IMR-90 (cell line): Measurements from ENCODE around the gene SLC26A4. TPM values are rescaled to one million over a fixed set of nuclear protein-coding genes. Genes with fewer than 3 reads are reported as not detected.

Experiments
- ATAC-seq: fragments of 200-7000 bp; cut with Tn5 transposase; 2 replicates; pipeline ENCODE4 v1.9.1; 2020; ENCODE audit warnings: low read depth, mild to moderate bottlenecking, moderate library complexity
- BruUV-seq: library from RNA; stranded (reverse); fragments of 400-500 nt; replicated peaks from 2 replicates; lab custom pipeline; 2021; lab: Mats Ljungman, UMichigan
- CTCF ChIA-PET: fragments of 300-600 bp; formaldehyde crosslinking; extraction: SDS; loops from one replicate; lab custom pipeline; 2021; ENCODE audit warnings: antibody characterized with exemption; lab: Yijun Ruan, JAX
- POLR2A ChIA-PET: fragments of 300-600 bp; sonication (Branson Sonifier 250); formaldehyde crosslinking; loops from one replicate; lab custom pipeline; 2022; ENCODE audit warnings: antibody characterized with exemption; ENCODE audit not compliant: unreplicated experiment; lab: Charles Lee
- DNase-seq: peaks from one replicate; pipeline ENCODE4 v3.0.0; 2013
- H2AFZ ChIP-seq: replicated peaks from 2 replicates; pipeline ENCODE3; 2013; ENCODE audit warnings: low read length, mild to moderate bottlenecking; ENCODE audit not compliant: poor library complexity
- H2AK5ac ChIP-seq: 2 replicates; pipeline ENCODE4 v1.6.1; 2013; ENCODE audit warnings: low read depth, low read length, inconsistent platforms
- H2AK9ac ChIP-seq: replicated peaks from 2 replicates; pipeline ENCODE3; 2013; ENCODE audit warnings: mild to moderate bottlenecking, low read depth, low read length, moderate library complexity; ENCODE audit not compliant: poor library complexity
- H2BK120ac ChIP-seq: 2 replicates; pipeline ENCODE4 v1.6.1; 2013; ENCODE audit warnings: low read depth, low read length, inconsistent platforms
- H2BK15ac ChIP-seq: 3 replicates; pipeline ENCODE4 v1.6.1; 2013; ENCODE audit warnings: low read depth, low read length, inconsistent platforms
- H2BK20ac ChIP-seq: 2 replicates; pipeline ENCODE4 v1.6.1; 2013; ENCODE audit warnings: low read depth, mild to moderate bottlenecking, inconsistent platforms, low read length, moderate library complexity
- H2BK5ac ChIP-seq: 2 replicates; pipeline ENCODE4 v1.6.1; 2013; ENCODE audit warnings: mild to moderate bottlenecking, low read depth, low read length, inconsistent platforms; ENCODE audit not compliant: poor library complexity, severe bottlenecking
- H3K14ac ChIP-seq: replicated peaks from 2 replicates; pipeline ENCODE4 v1.6.1; 2013; ENCODE audit warnings: low read depth, low read length, inconsistent platforms
- H3K18ac ChIP-seq: 2 replicates; pipeline ENCODE4 v1.6.1; 2013; ENCODE audit warnings: low read depth, low read length, control low read depth
- H3K23ac ChIP-seq: 2 replicates; pipeline ENCODE4 v1.6.1; 2013; ENCODE audit warnings: low read depth, low read length, inconsistent platforms
- H3K27ac ChIP-seq: 2 replicates; pipeline ENCODE4 v1.5.1; 2013; ENCODE audit warnings: mild to moderate bottlenecking, control low read depth, low read length; ENCODE audit not compliant: insufficient read depth
- H3K27me3 ChIP-seq: 2 replicates; pipeline ENCODE4 v1.6.1; 2013; ENCODE audit warnings: low read length; ENCODE audit not compliant: control insufficient read depth, insufficient read depth
- H3K36me3 ChIP-seq: 2 replicates; pipeline ENCODE4 v1.6.1; 2013; ENCODE audit warnings: low read length, mixed read lengths; ENCODE audit not compliant: control insufficient read depth, insufficient read depth
- H3K4ac ChIP-seq: 2 replicates; pipeline ENCODE4 v1.6.1; 2013; ENCODE audit warnings: low read depth, low read length, inconsistent platforms
- H3K4me1 ChIP-seq: 2 replicates; pipeline ENCODE4 v1.6.1; 2013; ENCODE audit warnings: low read length, mixed read lengths; ENCODE audit not compliant: control insufficient read depth, insufficient read depth
- H3K4me2 ChIP-seq: 2 replicates; pipeline ENCODE4 v1.6.1; 2013; ENCODE audit warnings: low read depth, mild to moderate bottlenecking, control low read depth, low read length, moderate library complexity
- H3K4me3 ChIP-seq: 2 replicates; pipeline ENCODE4 v1.5.1; 2013; ENCODE audit warnings: low read depth, mild to moderate bottlenecking, control low read depth, low read length, moderate library complexity; ENCODE audit not compliant: insufficient read depth
- H3K56ac ChIP-seq: 2 replicates; pipeline ENCODE4 v1.6.1; 2013; ENCODE audit warnings: low read length, inconsistent platforms; ENCODE audit not compliant: insufficient read depth; ENCODE audit errors: extremely low read depth
- H3K79me1 ChIP-seq, 2 experiments: 2 replicates each; pipeline ENCODE4 v1.6.1; 2013; ENCODE audit warnings: low read length in 2 of 2, inconsistent platforms in 1 of 2, low read depth in 1 of 2
- H3K9ac ChIP-seq: 2 replicates; pipeline ENCODE4 v1.6.1; 2013; ENCODE audit warnings: low read depth, low read length, control low read depth
- H3K9me1 ChIP-seq: 2 replicates; pipeline ENCODE4 v1.6.1; 2013; ENCODE audit warnings: low read length, inconsistent platforms; ENCODE audit not compliant: insufficient read depth
- H3K9me3 ChIP-seq: 2 replicates; pipeline ENCODE4 v1.6.1; 2013; ENCODE audit warnings: low read length; ENCODE audit not compliant: control insufficient read depth, insufficient read depth
- H4K20me1 ChIP-seq: 2 replicates; pipeline ENCODE4 v1.6.1; 2013; ENCODE audit warnings: low read length, inconsistent platforms; ENCODE audit not compliant: insufficient read depth
- H4K5ac ChIP-seq: 2 replicates; pipeline ENCODE4 v1.6.1; 2013; ENCODE audit warnings: mild to moderate bottlenecking, low read depth, low read length, control low read depth
- H4K8ac ChIP-seq, 2 experiments: 2 replicates each; pipeline ENCODE4 v1.6.1; 2013; ENCODE audit warnings: low read depth in 2 of 2, low read length in 2 of 2, control low read depth in 1 of 2, inconsistent platforms in 1 of 2
- H4K91ac ChIP-seq: 2 replicates; pipeline ENCODE4 v1.6.1; 2013; ENCODE audit warnings: low read depth, low read length, inconsistent platforms; ENCODE audit not compliant: insufficient read depth
- BHLHE40 ChIP-seq: fragments of 150-350 bp; IDR thresholded peaks from 2 replicates; pipeline ENCODE4 v1.6.1; 2016; ENCODE audit warnings: mild to moderate bottlenecking, low read depth, low read length
- CEBPB ChIP-seq: IDR thresholded peaks from 2 replicates; pipeline ENCODE4 v1.6.1; 2012; ENCODE audit warnings: low read depth, low read length, improper control_type of control experiment
- CHD1 ChIP-seq: IDR thresholded peaks from 2 replicates; pipeline ENCODE4 v1.6.1; 2012; ENCODE audit warnings: low read depth, low read length, improper control_type of control experiment
- FOS ChIP-seq: fragments of 150-350 bp; IDR thresholded peaks from 2 replicates; pipeline ENCODE4 v1.6.1; 2016; ENCODE audit warnings: low read depth, low read length
- MAFK ChIP-seq: IDR thresholded peaks from 2 replicates; pipeline ENCODE4 v1.6.1; 2012; ENCODE audit warnings: low read depth, low read length, improper control_type of control experiment
- MAZ ChIP-seq: IDR thresholded peaks from 2 replicates; pipeline ENCODE4 v1.6.1; 2012; ENCODE audit warnings: low read depth, mild to moderate bottlenecking, low read length, improper control_type of control experiment, moderate library complexity, borderline replicate concordance
- NFE2L2 ChIP-seq: fragments of 150-350 bp; IDR thresholded peaks from 2 replicates; pipeline ENCODE4 v1.6.1; 2016; ENCODE audit warnings: low read depth, mild to moderate bottlenecking, low read length
- POLR2A ChIP-seq: IDR thresholded peaks from 2 replicates; pipeline ENCODE4 v1.6.1; 2012; ENCODE audit warnings: mild to moderate bottlenecking, low read depth, low read length
- RCOR1 ChIP-seq: IDR thresholded peaks from 2 replicates; pipeline ENCODE4 v1.6.1; 2012; ENCODE audit warnings: mild to moderate bottlenecking, low read length, improper control_type of control experiment; ENCODE audit not compliant: insufficient replicate concordance
- SMC3 ChIP-seq: fragments of 150-350 bp; IDR thresholded peaks from 2 replicates; pipeline ENCODE4 v1.6.1; 2016; ENCODE audit warnings: low read depth, mild to moderate bottlenecking, antibody characterized with exemption, low read length, moderate library complexity
- WGBS, 2 experiments: methylation state at CpG; one replicate each; pipeline versions ENCODE4 v1.1.5 to v1.1.7; 2013; ENCODE audit warnings: missing lambda C conversion rate in 2 of 2; ENCODE audit not compliant: insufficient read length in 1 of 2; ENCODE audit errors: extremely low coverage in 2 of 2; 5-methylcytosine and 5-hydroxymethylcytosine counted together
- dilution Hi-C: fragments of 300-500 bp; cut with HindIII; formaldehyde crosslinking; loops from one replicate; pipeline ENCODE4 v1.14.3; 2018; ENCODE audit warnings: low sequenced_read_pairs; ENCODE audit not compliant: unreplicated experiment
- in situ Hi-C: fragments of 300-500 bp; cut with MboI; formaldehyde crosslinking; loops from 3 replicates; pipeline ENCODE4 v1.14.3; 2019; ENCODE audit warnings: low sequenced_read_pairs, inconsistent platforms, mixed read lengths
- intact Hi-C: fragments of 100-400 bp; cut with micrococcal nuclease; formaldehyde crosslinking; loops from 2 replicates; pipeline ENCODE4 v1.10.0; 2022
- polyA plus RNA-seq, 3 experiments: library from polyadenylated mRNA; depleted of rRNA; stranded (reverse); fragments of >200 nt; gene quantifications; 2 replicates each; pipeline ENCODE4 v1.2.3, GENCODE V29; 2012; ENCODE audit warnings: low replicate concordance in 1 of 3
- total RNA-seq: library from RNA; depleted of rRNA; stranded (reverse); fragments of >200 nt; gene quantifications from 2 replicates; pipeline ENCODE4 v1.2.3, GENCODE V29; 2012
- TF ChIP-seq, protein P1 (sequence below): fragments of 150-350 bp; IDR thresholded peaks from 2 replicates; pipeline ENCODE4 v1.6.1; 2016; ENCODE audit warnings: low read depth, mild to moderate bottlenecking, low read length, moderate library complexity, borderline replicate concordance
- TF ChIP-seq, protein P2 (sequence below): conservative IDR thresholded peaks from 2 replicates; pipeline ENCODE4 v1.5.1; 2012; ENCODE audit warnings: mild to moderate bottlenecking, low read depth, low read length, improper control_type of control experiment

Gene SLC26A4
- total and polyA plus RNA-seq, 2 of the 4 experiments (the other 2 are of a cell fraction): 0.09 to 1.1 TPM

GRCh38 chr7:107743567-107744344, 83.1 kb downstream of the SLC26A4 start, which contains the start of gene CBLL1 (continued):
- TF ChIP-seq, protein P1, sequence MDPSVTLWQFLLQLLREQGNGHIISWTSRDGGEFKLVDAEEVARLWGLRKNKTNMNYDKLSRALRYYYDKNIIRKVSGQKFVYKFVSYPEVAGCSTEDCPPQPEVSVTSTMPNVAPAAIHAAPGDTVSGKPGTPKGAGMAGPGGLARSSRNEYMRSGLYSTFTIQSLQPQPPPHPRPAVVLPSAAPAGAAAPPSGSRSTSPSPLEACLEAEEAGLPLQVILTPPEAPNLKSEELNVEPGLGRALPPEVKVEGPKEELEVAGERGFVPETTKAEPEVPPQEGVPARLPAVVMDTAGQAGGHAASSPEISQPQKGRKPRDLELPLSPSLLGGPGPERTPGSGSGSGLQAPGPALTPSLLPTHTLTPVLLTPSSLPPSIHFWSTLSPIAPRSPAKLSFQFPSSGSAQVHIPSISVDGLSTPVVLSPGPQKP: 0 out of 2 replicates have a peak, but pooled peaks have one; percentile 2

DNA sequence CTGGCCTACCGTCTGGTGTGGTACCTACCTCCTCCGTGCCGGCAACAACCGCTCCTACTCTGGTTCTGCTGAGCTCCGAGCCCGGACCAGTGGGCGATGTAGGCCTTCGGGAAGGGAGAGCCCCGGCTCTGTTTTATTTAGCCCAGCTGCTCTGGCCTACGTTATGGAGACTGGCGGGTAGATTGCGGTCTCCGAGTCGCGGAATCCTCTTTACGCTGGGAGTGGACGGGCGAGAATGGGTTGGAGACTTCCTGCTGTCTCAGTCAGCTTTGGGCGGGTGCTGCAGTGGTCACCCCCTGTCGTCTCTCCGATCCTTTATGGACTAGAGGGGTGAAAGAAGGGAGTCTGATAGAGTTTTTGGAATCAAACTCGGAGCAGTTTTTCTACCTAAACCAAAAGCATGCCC, 83.7 kb downstream of the SLC26A4 start:
- Histone ChIP-seq H3K9ac (peak overlapping the region; percentile 91), H2AFZ (peak overlapping the region; percentile 99), H2BK120ac (no peak overlapping the region), H3K27ac (peak overlapping the region; percentile 88), H2AK9ac (peak overlapping the region; percentile 99), H2BK15ac (no peak overlapping the region), H3K79me1 (peaks cover 13 to 24% of the 10 kb centered on the region in 2 experiments), H3K23ac (peak overlapping the region; percentile 80), H3K9me3 (no peaks in the 10 kb centered on the region), H4K20me1 (peaks cover 29% of the 10 kb centered on the region; the same call in 1 of the 2 replicates), H3K18ac (peak overlapping the region; percentile 20; the same call in 1 of the 2 replicates), H3K4ac (peak overlapping the region; percentile 87), H3K4me1 (peaks cover 8% of the 10 kb centered on the region), H3K36me3 (peaks cover 2% of the 10 kb centered on the region; the same call in 1 of the 2 replicates), H3K4me3 (peak overlapping the region; percentile 87), H4K5ac (peak overlapping the region; percentile 47), H2AK5ac (peak overlapping the region; percentile 81; the same call in 1 of the 2 replicates), H2BK5ac (peak overlapping the region; percentile 83), H3K27me3 (no peaks in the 10 kb centered on the region), H4K91ac (peak overlapping the region; percentile 59), H3K56ac (peak overlapping the region; percentile 45), H2BK20ac (no peak overlapping the region), H3K14ac (peak overlapping the region; percentile 80; the same call in 1 of the 2 replicates), H3K9me1 (peaks cover 10% of the 10 kb centered on the region), H3K4me2 (peak overlapping the region; percentile 98), H4K8ac (peak overlapping the region; percentile 96 to 98)
- no TSS peak for BruUV-seq
- 0% methylated on average over 2 of the region's 22 CpGs; no CpG with 5 or more reads in 1 of the 2 experiments for WGBS, 2 experiments
- POLR2A ChIA-PET: no interaction called here
- ATAC-seq: peak; percentile 24
- in situ Hi-C loops (loop anchor here (10.0 to 25.0 kb wide), 2 partner anchors 130 to 393 kb away; partner anchors contain the start of gene LAMB4), intact Hi-C loops (loop anchor here (5.0 kb wide), 2 partner anchors 162 to 403 kb away; partner anchors contain the start of gene BCAP29), dilution Hi-C loops (no loop called here)
- CTCF ChIA-PET: no interaction called here
- DNase-seq: no peak
- TF ChIP-seq POLR2A (no peak), CEBPB (no peak), FOS (no peak), SMC3 (no peak), NFE2L2 (no peak), MAFK (no peak), CHD1 (no peak), MAZ (no peak), RCOR1 (no peak), BHLHE40 (no peak)
- TF ChIP-seq, protein P2, sequence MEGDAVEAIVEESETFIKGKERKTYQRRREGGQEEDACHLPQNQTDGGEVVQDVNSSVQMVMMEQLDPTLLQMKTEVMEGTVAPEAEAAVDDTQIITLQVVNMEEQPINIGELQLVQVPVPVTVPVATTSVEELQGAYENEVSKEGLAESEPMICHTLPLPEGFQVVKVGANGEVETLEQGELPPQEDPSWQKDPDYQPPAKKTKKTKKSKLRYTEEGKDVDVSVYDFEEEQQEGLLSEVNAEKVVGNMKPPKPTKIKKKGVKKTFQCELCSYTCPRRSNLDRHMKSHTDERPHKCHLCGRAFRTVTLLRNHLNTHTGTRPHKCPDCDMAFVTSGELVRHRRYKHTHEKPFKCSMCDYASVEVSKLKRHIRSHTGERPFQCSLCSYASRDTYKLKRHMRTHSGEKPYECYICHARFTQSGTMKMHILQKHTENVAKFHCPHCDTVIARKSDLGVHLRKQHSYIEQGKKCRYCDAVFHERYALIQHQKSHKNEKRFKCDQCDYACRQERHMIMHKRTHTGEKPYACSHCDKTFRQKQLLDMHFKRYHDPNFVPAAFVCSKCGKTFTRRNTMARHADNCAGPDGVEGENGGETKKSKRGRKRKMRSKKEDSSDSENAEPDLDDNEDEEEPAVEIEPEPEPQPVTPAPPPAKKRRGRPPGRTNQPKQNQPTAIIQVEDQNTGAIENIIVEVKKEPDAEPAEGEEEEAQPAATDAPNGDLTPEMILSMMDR: no peak
